GM19351 (cell line): Measurements from ENCODE around the gene CGNL1.

Experiments
- ATAC-seq: cut with Tn5 transposase; IDR thresholded peaks from one replicate; pipeline ENCODE4 v1.9.1; 2021; ENCODE audit warnings: mild to moderate bottlenecking, moderate library complexity; ENCODE audit not compliant: unreplicated experiment

Gene CGNL1

DNA sequence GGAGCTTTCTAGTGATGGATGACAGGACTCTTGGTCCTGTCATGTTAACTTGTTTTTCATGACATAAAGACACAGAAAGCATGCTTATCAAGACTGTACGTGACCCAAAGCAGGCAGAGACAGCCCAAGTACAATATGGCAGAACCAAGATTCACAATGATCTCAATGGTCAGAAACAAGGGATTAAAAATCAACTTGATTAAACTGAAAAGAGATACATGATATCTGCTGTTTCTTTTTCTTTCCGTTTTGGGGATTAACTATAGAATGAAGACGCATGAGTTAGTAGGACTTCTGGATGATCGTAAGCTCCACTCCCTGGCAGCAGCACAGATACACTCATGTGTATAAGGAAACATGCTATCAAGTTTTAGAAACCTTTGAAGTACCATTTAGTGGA lies 117.0 kb downstream of the CGNL1 start:
- no peak for ATAC-seq

DNA sequence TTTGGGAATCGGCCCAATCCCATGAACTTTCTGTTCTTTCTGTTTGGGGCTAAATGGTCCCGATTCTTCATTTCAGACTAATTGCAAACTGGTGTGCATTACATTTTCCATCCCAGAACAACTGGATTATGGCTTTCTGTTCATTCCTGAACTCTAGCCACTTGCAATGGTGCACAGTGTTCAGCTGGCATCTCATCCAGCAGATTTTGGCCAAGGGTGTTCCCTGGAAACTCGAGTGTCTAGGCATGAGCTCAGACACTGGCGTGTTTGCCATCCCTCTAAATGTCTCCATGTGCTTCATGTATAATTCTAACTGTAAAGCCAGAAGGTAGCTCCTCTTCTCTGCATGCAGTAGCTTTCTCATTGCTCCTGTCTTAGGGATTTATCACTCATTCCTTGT lies 118.3 kb downstream of the CGNL1 start:
- no peak for ATAC-seq

DNA sequence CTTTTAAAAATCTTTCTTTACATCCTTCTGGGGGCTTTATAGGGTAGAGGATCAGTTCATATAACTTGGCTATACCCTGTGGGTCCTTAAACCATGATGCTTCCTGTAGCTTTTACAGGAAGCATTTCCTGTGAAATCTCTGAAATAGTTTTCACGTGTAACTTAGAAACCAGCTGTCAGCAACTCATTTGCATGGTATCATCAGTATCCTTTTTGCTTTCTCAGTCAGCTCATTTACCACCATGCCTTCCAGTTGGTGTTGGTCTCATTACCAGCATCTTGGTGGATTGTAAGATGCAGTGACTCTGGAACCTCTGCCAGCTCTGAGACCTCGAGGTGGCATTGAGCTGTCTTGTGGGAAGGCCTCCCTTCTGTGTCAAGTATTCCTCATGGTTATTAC lies 118.7 kb downstream of the CGNL1 start:
- ATAC-seq, result no peak

DNA sequence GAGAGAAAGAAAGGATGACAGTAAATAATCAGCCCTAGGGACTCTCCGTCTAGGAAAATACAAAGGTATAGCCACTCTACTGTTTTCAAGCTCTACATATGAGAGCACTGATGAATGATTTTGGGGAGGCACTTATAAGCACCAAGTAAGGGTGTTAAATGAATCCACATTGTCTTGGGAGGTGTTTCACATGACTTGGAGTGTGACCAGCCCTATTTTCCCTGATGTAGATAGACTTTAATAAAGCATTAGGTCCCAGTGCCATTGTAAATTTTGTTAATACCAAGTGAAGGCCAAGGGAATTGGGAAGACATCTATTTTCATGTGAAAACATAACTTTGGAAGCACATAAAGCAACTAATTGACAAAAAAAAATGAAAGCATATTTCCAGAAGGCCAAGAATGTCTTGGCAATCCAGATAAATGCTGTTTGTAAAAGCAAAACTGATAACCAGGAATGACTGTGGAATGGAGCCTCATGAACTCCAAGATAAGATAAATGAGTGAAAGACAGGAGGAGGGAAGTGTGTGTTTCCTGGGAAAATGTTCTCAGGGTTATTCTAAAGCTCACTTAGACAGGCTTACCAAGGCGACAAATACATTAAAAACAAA lies 119.4 kb downstream of the CGNL1 start:
- ATAC-seq, result no peak

DNA sequence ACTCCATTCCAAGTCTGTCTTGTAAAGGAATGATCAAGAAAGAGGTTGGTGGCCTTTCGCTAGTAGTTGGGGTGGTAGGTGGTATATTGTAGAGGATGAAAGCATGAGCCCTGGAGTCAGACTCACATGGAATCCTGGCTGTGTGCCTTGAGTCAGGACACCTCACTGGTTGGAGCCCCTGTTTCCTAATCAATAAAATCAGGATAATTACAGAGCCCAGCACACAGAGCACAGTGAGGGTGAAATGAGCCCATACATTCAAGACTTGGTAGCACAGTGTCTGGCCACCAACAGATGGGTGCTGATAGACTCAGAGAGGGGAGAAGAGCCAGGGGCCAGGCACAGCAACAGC lies 120.3 kb downstream of the CGNL1 start:
- no peak for ATAC-seq

DNA sequence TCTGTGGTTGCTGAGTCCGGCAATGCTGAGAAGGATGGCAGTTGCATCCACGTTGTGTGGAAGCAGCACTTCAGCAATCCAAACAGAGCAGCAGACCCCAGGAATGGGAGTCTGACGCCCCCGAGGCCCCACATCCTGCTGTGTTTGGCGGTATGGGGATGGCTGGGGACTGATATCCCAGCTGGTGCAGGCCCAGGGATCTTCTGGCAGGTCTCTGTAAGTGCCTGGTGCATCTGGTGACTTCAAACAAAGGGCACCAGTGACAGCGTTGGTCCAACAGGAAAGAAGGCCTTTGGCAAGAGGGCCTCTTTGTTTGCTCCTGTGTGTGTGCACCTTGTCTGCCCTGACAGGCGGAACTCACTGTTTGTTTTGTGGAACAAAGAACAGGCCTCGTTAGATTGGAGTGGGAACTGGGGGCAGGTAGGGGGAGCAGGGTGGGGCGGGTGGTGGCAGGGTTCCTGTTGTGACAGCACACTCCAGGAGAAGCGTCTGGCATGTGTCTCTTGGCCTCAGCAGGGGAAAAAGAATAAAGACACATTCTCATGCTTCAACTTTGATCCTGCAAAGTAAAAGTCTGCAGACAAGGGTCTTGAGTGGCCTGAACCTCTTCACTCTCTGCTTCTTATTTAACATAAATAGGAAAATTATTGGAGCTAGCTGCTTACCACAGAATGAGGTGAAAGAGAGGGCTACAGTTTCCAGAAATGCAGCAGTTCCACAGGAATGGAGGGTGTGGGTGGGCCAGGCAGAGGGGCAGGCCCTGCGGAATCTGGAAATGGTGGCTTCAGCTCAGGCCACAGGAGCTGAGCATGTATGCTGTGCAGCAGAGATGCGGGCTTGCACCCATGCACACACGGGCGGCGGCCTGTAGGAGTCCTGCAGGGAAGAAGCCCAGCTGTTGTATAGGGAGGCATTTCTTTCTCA lies 120.9 kb downstream of the CGNL1 start:
- ATAC-seq, result no peak

DNA sequence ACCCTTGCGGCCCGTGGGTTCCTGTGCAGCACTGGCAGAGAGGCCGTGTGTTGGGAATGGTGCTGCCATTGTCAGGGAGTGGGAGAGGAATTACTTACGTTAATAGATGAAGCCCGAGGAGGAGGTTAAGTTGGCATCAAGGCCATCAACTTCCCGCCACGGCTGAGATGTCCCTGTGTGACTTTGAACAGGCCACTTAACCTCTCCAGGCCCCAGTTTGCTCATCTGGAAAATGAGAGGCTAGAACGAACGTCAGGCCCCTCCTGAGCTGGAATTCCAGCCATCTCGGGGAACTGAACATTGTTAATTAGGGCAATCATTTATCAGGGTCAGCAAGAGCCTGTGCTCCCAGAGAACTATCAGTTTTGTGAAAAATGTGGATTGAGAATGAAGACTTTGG lies 124.0 kb downstream of the CGNL1 start:
- ATAC-seq, result no peak

DNA sequence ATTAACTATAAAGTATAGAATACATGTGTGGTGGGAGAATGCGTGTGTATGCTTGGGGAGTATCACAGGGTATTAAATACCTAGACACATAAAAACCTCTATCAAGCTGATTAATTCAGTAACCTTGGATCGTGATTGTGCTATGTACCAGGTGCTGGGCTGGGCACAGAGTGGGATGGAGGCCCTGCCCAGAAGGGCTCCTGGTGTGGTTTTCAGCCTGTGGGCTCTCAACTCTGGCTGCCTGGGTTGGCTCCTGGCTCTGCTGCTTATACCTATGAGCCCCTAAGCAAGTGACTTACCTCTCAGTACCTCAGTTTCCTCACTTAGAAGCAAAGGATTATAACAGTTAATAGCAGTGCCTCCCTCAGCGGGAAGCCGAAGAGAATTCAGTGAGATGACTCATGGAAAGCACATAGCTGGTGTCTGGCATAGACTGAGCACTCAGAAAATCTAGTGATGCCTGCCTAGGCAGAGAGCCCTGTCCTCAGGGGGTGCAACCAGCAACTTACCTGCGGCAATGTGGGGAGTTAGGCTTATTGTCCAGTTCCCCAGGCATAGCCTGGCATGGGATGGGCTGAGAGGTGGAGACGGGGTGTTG lies 124.8 kb downstream of the CGNL1 start:
- ATAC-seq, result no peak

DNA sequence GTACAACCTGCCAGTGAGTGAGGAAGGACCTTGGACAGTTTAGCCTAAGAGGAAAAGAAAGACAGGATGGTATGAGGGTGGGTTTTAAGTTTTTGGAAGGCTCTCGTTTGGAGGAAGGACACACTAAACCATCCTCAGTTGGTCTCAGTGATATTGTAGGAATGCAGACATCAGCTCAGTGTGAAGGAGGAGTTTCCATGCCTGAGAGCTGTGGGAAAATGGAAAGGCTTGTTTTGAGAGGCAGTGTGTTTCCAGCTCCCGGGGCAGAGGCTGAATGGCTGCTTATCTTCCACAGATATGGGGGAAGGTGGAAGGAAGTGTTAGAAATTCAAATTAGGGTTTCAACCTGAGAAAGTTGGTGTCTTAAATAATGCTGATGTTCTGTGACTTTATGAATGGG lies 125.8 kb downstream of the CGNL1 start:
- ATAC-seq, result no peak

DNA sequence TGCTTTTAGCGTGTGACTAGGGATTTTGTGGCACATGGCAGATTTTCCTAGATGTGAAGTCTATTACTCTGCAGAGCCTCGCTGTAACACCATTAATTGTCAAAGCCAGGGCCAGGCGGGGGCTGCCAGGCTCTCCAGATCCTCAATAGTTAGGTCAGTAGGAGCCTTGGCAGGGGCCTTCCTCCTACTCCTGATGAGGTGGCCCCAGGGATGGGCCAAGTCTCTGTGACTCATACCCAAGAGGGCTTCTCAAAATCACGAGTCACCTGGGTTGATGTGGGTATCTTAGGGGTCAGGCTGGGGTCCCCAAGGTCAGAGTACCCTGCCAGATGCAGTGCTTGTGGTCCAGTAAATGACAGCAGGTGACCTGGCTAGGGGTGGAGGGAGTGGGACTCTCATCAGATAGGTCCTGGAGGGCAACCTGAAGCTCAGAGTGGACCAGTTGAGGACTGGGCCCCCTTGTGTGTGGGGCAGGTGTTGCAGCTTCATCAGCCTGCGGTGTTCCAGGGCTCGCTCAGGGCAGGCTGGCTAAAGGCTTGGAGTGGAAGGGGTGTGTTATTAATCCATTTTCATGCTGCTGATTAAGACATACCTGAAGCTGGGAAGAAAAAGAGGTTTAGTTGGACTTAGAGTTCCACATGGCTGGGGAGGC lies 126.9 kb downstream of the CGNL1 start:
- no peak for ATAC-seq

DNA sequence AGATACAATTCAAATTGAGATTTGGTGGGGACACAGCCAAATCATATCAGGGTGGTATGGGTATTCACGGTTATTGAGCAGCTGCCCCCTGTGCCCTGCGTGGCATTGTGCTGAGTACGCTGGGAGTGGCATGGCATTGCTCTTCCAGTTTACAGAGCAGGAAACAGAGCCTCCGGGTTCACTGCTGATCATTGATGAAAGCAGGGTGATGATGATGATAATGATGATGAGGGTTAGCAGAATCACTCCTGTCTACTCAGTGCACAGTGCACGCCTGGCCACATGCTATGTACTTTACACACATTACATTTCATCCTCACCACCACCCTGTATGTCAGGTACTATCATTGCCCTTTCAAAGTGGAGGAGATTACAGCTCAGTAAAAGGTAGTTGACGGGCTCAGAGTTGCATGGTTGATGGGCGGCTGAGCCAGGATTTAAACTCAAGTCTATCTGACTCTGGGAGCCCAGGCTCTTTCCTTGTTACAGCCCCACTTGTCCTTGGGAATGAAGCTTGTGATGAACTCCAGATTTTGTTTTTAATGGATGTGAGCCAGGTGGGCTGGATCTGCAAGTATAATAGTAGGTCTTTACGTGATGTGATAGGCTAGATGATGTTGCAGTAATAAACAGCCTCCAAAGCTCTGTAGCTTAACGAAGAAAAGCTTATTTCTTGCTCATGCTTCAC lies 127.8 kb downstream of the CGNL1 start:
- ATAC-seq, result no peak

DNA sequence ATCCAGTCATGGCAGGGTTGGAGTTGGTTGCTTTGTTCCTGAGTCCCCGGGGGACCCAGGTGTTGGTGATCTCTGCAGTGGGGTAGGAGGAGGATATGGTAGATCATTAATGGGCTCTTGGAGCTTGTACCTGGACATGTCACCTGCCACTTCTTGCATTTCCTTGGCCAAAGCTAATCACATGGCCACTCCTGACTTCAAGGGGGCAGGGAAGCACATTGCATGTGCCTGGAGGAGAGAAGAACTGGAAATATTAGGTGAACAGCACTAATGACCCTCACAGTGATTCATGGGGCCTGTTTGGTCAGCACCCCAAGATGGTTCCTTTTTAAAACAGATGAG lies 128.3 kb downstream of the CGNL1 start:
- no peak for ATAC-seq

DNA sequence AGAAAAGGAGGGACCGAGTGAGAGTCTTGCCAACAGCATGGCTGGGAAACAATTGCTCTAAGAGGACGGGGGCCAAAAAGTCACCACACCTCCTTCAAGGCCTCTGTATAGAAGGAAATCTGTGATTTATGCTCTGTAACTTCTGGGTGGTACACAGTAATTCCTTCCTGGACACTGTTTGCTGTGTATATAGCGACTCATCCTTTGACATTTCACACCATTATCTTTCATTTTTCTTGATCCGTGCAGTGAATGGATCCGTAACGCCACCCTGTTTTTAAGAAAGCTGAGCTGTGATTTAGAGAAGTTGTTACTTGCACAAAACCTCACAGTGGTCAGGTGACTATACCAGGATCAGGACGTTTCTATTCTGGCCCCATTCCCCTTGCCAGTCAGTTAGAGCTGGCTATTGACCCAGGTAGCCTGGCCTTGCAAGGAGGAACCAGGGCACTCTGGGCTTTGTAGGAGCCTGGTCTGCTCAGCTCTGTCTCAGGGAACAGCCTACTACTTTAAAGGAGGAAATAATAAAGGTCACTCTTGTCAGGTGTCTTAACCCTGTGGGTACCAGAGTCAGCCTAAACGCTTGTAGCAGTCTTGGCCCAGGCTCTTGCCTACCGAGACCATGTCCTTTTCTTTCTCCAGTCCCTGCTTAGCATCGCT lies 128.9 kb downstream of the CGNL1 start:
- no peak for ATAC-seq

DNA sequence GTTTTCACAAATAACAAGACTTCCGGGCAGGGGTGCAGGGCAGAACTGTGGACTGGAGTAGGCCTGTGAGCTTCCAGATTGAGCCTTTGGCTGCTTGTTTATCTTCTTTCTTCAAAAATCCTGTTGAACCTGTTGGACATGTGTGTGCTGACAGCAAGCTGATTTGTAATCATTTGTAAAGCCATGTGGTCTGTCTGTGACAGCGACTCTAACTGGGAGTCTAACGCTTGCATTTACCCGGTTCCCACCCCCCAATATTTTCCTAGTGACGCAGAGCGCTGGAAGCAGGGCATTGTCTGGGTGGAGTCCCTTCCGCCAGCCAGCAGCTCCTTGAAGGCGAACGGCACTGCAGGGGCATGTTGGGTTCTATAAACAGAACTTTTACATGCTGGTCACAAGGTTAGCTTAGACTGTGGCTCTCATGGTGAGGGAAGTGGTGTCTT lies 129.7 kb downstream of the CGNL1 start:
- ATAC-seq, result no peak

DNA sequence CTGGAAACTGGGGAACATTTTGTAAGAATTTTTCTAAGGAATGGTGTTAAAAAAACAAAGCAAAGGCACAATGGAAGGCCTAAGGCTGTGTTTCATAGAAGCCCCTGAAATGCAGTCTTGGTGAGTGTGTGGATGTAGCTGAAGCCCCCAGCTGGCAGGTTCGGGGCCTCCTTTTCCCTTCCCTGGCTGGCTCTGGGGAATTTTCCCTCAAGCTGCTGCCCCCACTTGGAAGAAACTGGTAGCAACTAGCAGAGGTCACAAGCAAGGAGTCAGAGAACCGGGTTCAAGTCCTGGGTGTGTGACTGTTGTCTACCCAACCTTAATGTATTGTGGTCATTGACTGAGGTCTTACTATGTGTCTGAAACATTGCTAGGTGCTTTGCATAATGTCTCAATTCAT lies 130.1 kb downstream of the CGNL1 start:
- no peak for ATAC-seq

DNA sequence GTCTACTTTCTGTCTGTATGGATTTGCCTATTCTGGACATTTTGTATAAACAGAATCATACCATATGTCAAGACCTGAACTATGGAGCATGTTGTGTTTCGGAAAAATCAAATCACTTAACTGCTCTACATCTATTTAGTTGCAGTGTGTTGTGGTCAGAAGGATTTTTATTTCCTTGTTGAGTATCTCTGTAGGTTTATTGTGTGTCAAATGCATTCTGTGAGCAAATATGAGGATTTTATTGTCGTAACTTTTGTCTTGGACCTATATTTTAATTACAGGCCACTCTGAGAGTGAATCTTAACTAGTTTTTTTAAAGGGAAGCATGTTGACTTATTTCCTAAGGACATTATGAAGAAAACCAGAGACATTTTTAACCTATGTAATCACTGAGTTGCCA lies 130.8 kb downstream of the CGNL1 start:
- ATAC-seq, result no peak

DNA sequence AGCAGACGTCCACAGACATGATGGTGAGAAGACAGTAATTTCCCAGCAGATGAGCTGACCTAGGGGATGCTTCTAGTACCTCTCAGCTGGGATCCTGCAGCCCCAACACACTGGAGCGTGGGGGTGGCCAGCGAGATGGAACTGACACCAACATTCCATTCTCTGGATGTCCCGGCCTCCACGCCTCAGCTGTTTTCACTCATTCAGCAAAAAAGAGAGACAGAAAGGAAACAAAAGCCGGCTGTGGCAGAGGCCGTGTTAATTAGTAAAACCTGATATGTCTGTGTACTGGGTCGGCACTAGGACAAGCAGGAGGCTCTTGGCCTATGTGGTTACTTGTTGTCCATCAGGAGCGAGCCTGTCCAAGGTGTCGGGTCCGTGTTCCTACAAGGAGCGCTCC lies 132.8 kb downstream of the CGNL1 start:
- ATAC-seq, result no peak

DNA sequence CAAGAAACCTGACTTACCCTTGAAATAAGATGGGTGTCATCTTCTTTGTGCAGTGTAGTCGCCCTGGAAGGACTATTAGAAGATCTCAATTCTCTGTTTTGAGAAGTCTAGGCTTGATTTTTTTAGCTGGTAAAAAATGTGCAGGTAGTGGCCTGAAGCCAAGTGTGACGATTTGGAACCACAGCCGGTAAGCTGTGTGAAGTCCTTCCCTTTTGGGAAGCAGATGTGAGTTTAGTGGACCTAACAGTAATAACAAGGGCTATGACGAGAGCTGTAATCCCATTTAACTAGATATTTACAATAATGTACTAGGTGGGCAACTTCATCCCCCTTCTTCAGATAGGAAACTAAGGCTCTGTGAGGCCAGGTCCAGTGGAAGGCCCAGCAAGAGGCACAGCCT lies 133.7 kb downstream of the CGNL1 start:
- ATAC-seq, result no peak

DNA sequence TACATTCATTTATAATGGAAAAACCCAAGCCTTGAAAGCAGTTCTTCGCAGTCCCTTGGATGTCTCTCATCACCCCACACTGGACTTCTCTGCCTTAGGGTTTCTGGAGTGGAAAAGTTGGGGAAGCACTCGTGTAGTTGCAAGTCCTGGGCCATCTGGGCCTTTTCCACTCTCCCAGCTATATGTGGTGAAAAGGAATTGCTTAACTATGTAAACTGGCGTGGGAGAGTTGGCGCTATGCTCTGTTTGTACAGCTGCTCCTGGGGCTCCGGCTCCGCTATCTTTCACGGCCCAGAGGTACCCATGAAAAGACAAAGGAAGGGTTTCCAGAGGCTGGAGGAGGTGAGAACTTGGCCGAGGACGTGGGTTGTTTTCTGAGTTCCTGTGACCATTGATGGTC lies 134.3 kb downstream of the CGNL1 start:
- ATAC-seq, result no peak

DNA sequence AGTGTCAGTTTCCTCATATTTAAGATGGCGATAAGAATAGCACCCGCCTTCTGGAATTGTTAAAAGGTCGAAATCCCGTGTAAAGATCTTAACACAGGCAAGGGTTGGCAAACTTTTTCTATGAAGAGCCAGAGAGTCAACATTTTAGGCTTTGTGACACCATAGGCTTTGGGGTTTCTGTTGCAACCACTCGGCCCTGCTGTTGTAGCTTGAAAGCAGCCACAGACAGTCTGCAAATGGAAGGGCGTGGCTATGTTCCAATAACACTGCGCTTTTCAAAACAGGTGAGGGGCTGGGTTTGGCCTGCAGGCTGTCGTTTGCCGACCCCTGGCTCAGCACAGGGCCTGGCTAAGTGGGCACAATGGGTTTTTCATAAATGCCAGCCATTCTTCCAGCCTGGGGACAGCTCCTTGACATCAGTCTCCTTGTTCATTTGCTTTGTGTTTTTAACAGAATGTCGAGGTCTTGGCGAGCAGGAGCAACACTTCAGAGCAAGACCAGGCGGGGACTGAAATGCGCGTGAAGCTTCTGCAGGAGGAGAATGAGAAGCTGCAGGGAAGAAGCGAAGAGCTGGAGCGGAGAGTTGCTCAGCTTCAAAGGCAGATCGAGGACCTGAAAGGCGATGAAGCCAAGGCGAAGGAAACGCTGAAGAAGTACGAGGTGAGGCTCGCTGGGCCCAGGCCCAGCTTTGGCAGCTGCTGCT lies 140.2 kb downstream of the CGNL1 start:
- ATAC-seq, result no peak
